ENCODE results near the gene TFAP2A.

The TFAP2A gene

GRCh38 chr6:10385524-10386132, 29.2 kb downstream of the TFAP2A start:
- in situ Hi-C loops (cut with HindIII; ENCODE audit: low sequenced_read_pairs) = no loop called here

- in situ Hi-C loops (cut with HindIII; ENCODE audit: low sequenced_read_pairs) = no loop called here
Measured at GRCh38 chr6:10384610-10385523, 30.0 kb downstream of the TFAP2A start.

- in situ Hi-C loops (cut with HindIII; ENCODE audit: low sequenced_read_pairs) = no loop called here
Measured at GRCh38 chr6:10384091-10384609, 30.7 kb downstream of the TFAP2A start.

- in situ Hi-C loops (cut with HindIII; ENCODE audit: low sequenced_read_pairs) = no loop called here
Measured at GRCh38 chr6:10383331-10384090, 31.4 kb downstream of the TFAP2A start.

GRCh38 chr6:10382728-10383330, 32.0 kb downstream of the TFAP2A start:
- in situ Hi-C loops (cut with HindIII; ENCODE audit: low sequenced_read_pairs) = no loop called here

- in situ Hi-C loops (cut with HindIII; ENCODE audit: low sequenced_read_pairs) = no loop called here
Measured at GRCh38 chr6:10382322-10382721, 32.6 kb downstream of the TFAP2A start.

- in situ Hi-C loops (cut with HindIII; ENCODE audit: low sequenced_read_pairs) = no loop called here
Measured at GRCh38 chr6:10381830-10382208, 33.1 kb downstream of the TFAP2A start.

GRCh38 chr6:10381133-10381829, 33.6 kb downstream of the TFAP2A start:
- in situ Hi-C loops (cut with HindIII; ENCODE audit: low sequenced_read_pairs) = no loop called here

GRCh38 chr6:10375391-10375969, 39.4 kb downstream of the TFAP2A start:
- in situ Hi-C loops (cut with HindIII; ENCODE audit: low sequenced_read_pairs) = no loop called here

- in situ Hi-C loops (cut with HindIII; ENCODE audit: low sequenced_read_pairs) = no loop called here
Measured at GRCh38 chr6:10373642-10374359, 41.1 kb downstream of the TFAP2A start.

- in situ Hi-C loops (cut with HindIII; ENCODE audit: low sequenced_read_pairs) = no loop called here
Measured at GRCh38 chr6:10369896-10370295, 45.0 kb downstream of the TFAP2A start.

- in situ Hi-C loops (cut with HindIII; ENCODE audit: low sequenced_read_pairs) = no loop called here
Measured at GRCh38 chr6:10368861-10369260, 46.0 kb downstream of the TFAP2A start.

GRCh38 chr6:10363911-10364310, 51.0 kb downstream of the TFAP2A start:
- in situ Hi-C loops (cut with HindIII; ENCODE audit: low sequenced_read_pairs) = no loop called here

- in situ Hi-C loops (cut with HindIII; ENCODE audit: low sequenced_read_pairs) = no loop called here
Measured at GRCh38 chr6:10362300-10362699, 52.6 kb downstream of the TFAP2A start.

GRCh38 chr6:10361428-10361827, 53.4 kb downstream of the TFAP2A start:
- in situ Hi-C loops (cut with HindIII; ENCODE audit: low sequenced_read_pairs) = no loop called here

- in situ Hi-C loops (cut with HindIII; ENCODE audit: low sequenced_read_pairs) = no loop called here
Measured at GRCh38 chr6:10359581-10359980, 55.3 kb downstream of the TFAP2A start.

- in situ Hi-C loops (cut with HindIII; ENCODE audit: low sequenced_read_pairs) = no loop called here
Measured at GRCh38 chr6:10355115-10355702, 59.7 kb downstream of the TFAP2A start.

GRCh38 chr6:10351791-10352190, 63.1 kb downstream of the TFAP2A start:
- in situ Hi-C loops (cut with HindIII; ENCODE audit: low sequenced_read_pairs) = no loop called here

- in situ Hi-C loops (cut with HindIII; ENCODE audit: low sequenced_read_pairs) = no loop called here
Measured at GRCh38 chr6:10350720-10351119, 64.2 kb downstream of the TFAP2A start.
